NOMO-1 treated with dmso at 0.1 percent for 144 hours (cell line): ENCODE data around the gene NDUFAF7.
"Not testable (repeated sequence)": the region's sequence is repeated elsewhere in the genome, so short reads cannot be mapped to it uniquely, and the experiment has no call there.

Experiments used
- DNase-seq: peaks from one replicate; lab custom pipeline; 2025; ENCODE audit not compliant: unreplicated experiment; lab: John Stamatoyannopoulos, UW

NDUFAF7 gene

GRCh38 chr2:37215250-37215649, 16.2 kb upstream of the NDUFAF7 start:
- no peak for DNase-seq

GRCh38 chr2:37219046-37219445, 12.4 kb upstream of the NDUFAF7 start:
- no peak for DNase-seq

- no peak for DNase-seq
Measured at GRCh38 chr2:37223131-37223530, 8.3 kb upstream of the NDUFAF7 start.

GRCh38 chr2:37224063-37224462, 7.4 kb upstream of the NDUFAF7 start:
- no peak for DNase-seq

GRCh38 chr2:37225129-37225528, 6.3 kb upstream of the NDUFAF7 start:
- DNase-seq = not testable (repeated sequence)

- no peak for DNase-seq
Measured at GRCh38 chr2:37226863-37227262, 4.6 kb upstream of the NDUFAF7 start.

- DNase-seq = no peak
Measured at GRCh38 chr2:37228788-37229187, 2.7 kb upstream of the NDUFAF7 start.

- DNase-seq = no peak
Measured at GRCh38 chr2:37230581-37230980, 877 bp upstream of the NDUFAF7 start.

- no peak for DNase-seq
Measured at GRCh38 chr2:37232131-37232933, 874 bp downstream of the NDUFAF7 start.

- no peak for DNase-seq
Measured at GRCh38 chr2:37243435-37243834, 12.0 kb downstream of the NDUFAF7 start.

- no peak for DNase-seq
Measured at GRCh38 chr2:37244017-37244416, 12.6 kb downstream of the NDUFAF7 start.

- DNase-seq = no peak
Measured at GRCh38 chr2:37244755-37245154, 13.3 kb downstream of the NDUFAF7 start.

GRCh38 chr2:37246205-37246604, 14.7 kb downstream of the NDUFAF7 start:
- DNase-seq = no peak

GRCh38 chr2:37250869-37251740, 19.6 kb downstream of the NDUFAF7 start:
- DNase-seq = no peak

- peak; percentile 27 for DNase-seq
Measured at GRCh38 chr2:37262522-37262921, 31.1 kb downstream of the NDUFAF7 start.

GRCh38 chr2:37263839-37264238, 32.4 kb downstream of the NDUFAF7 start:
- DNase-seq = no peak

- DNase-seq = no peak
Measured at GRCh38 chr2:37267685-37268084, 36.2 kb downstream of the NDUFAF7 start.

GRCh38 chr2:37268111-37268510, 36.7 kb downstream of the NDUFAF7 start:
- no peak for DNase-seq

- no peak for DNase-seq
Measured at GRCh38 chr2:37271376-37272067, 40.1 kb downstream of the NDUFAF7 start.

- no peak for DNase-seq
Measured at GRCh38 chr2:37274359-37274965, 43.0 kb downstream of the NDUFAF7 start.

GRCh38 chr2:37276291-37276690, 44.8 kb downstream of the NDUFAF7 start:
- no peak for DNase-seq
